ENCODE results near the gene LRRIQ1. TPM values are rescaled to one million over a fixed set of nuclear protein-coding genes. Genes with fewer than 3 reads are reported as not detected.

The LRRIQ1 gene
- total and polyA plus RNA-seq, 2 of the 4 experiments (the other 2 are of a cell fraction): under 0.01 to 0.05 TPM

DNA sequence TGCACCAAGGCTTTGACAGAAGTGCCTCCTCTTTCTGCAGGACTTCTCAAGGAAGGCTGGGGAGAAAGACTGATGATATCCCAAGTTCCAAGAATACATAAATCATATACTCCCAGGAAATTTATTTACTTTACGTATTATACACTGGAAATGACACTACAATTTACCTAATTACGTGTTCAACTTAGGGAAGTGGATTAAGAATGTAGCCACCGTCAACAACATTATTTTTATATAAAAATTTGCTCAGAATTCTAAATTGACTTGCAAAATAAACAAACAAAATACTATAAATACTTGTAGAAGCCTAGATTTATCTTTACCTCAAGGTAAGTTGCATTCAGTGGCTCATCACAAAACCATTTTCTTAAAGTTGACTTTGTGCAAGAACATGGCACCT is 19.0 kb upstream of the LRRIQ1 start:
- Histone ChIP-seq H3K79me1 (ENCODE audit: low read depth in 1 of 2, low read length in 2 of 2) (no peaks in the 10 kb centered on the region), H4K5ac (ENCODE audit: low read depth, low read length) (peak overlapping the region; percentile 72; the same call in 1 of the 2 replicates), H3K4me1 (ENCODE audit: control insufficient read depth, insufficient read depth, low read length) (peaks cover 2% of the 10 kb centered on the region; the same call in 1 of the 2 replicates), H3K9me3 (ENCODE audit: control insufficient read depth, insufficient read depth, low read length) (no peaks in the 10 kb centered on the region), H3K27me3 (ENCODE audit: control insufficient read depth, insufficient read depth, low read length) (no peaks in the 10 kb centered on the region), H3K14ac (replicated peaks; ENCODE audit: low read depth, low read length) (no peak overlapping the region; the same call in 1 of the 2 replicates), H2BK120ac (ENCODE audit: low read depth, low read length) (peak overlapping the region; percentile 72; the same call in 1 of the 2 replicates), H4K91ac (ENCODE audit: insufficient read depth, low read depth, low read length) (0 out of 2 replicates have a peak overlapping the region, but pooled peaks have one; percentile 38), H2AFZ (replicated peaks; ENCODE audit: low read length, poor library complexity) (peak overlapping the region; percentile 67), H4K20me1 (ENCODE audit: insufficient read depth, low read length) (no peaks in the 10 kb centered on the region), H3K9ac (ENCODE audit: low read depth, low read length) (no peak overlapping the region), H3K4ac (ENCODE audit: low read depth, low read length) (peak overlapping the region; percentile 52; the same call in 1 of the 2 replicates), H3K36me3 (ENCODE audit: control insufficient read depth, insufficient read depth, low read length) (no peaks in the 10 kb centered on the region), H3K27ac (ENCODE audit: insufficient read depth, low read length) (no peak overlapping the region; the same call in 1 of the 2 replicates), H2AK9ac (replicated peaks; ENCODE audit: low read depth, low read length, poor library complexity) (no peak overlapping the region), H3K9me1 (ENCODE audit: insufficient read depth, low read length) (no peaks in the 10 kb centered on the region), H3K18ac (ENCODE audit: low read depth, low read length) (peak overlapping the region; percentile 68; the same call in 1 of the 2 replicates), H2AK5ac (ENCODE audit: low read depth, low read length) (no peak overlapping the region), H3K56ac (ENCODE audit: extremely low read depth, insufficient read depth, low read length) (no peak overlapping the region), H3K4me3 (ENCODE audit: insufficient read depth, low read depth, low read length) (no peak overlapping the region), H4K8ac (ENCODE audit: low read depth in 2 of 2, low read length in 2 of 2) (peak overlapping the region in 1 of 2 experiments; percentile 84; a peak in 2 of 4 replicates), H2BK20ac (ENCODE audit: low read depth, low read length) (peak overlapping the region; percentile 95), H3K4me2 (ENCODE audit: low read depth, low read length) (no peak overlapping the region), H2BK15ac (ENCODE audit: low read depth, low read length) (peak overlapping the region; percentile 47; the same call in 1 of the 3 replicates), H3K23ac (ENCODE audit: low read depth, low read length) (no peak overlapping the region), H2BK5ac (ENCODE audit: low read depth, low read length, poor library complexity, severe bottlenecking) (peak overlapping the region; percentile 36)
- intact Hi-C loops (cut with micrococcal nuclease): no loop called here
- dilution Hi-C loops (cut with HindIII; ENCODE audit: low sequenced_read_pairs, unreplicated experiment): no loop called here
- TF ChIP-seq RAD21 (IDR thresholded peaks at IDR 0.05; ENCODE audit: low read length): no peak
- TF ChIP-seq MXI1 (IDR thresholded peaks at IDR 0.05; ENCODE audit: borderline replicate concordance, low read depth, low read length): no peak
- TF ChIP-seq POLR2A (IDR thresholded peaks at IDR 0.05; ENCODE audit: low read depth, low read length): no peak
- TF ChIP-seq USF2 (IDR thresholded peaks at IDR 0.05; ENCODE audit: low read depth, low read length): no peak
- TF ChIP-seq CEBPB (IDR thresholded peaks at IDR 0.05; ENCODE audit: low read depth, low read length): no peak
- no peak for TF ChIP-seq FOS (IDR thresholded peaks at IDR 0.05; ENCODE audit: low read depth, low read length)
- no peak for TF ChIP-seq CHD1 (IDR thresholded peaks at IDR 0.05; ENCODE audit: low read depth, low read length)
- DNase-seq: no peak
- no TSS peak for BruUV-seq (replicated peaks)
- ChIA-PET CTCF (no interaction called here), POLR2A (ENCODE audit: unreplicated experiment) (no interaction called here)
- in situ Hi-C loops (cut with MboI; ENCODE audit: low sequenced_read_pairs): no loop called here
- no peak for ATAC-seq (ENCODE audit: low read depth)
- no CpG with 5 or more reads among the region's 3 CpGs for WGBS, 2 experiments (ENCODE audit: extremely low coverage in 2 of 2, insufficient read length in 1 of 2)
